ENCODE results near the gene ZNF205. TPM values are rescaled to one million over a fixed set of nuclear protein-coding genes. Genes with fewer than 3 reads are reported as not detected.
A peak's percentile ranks its signal among the peaks of the same experiment; 100 is the strongest.

The ZNF205 gene
- total and polyA plus RNA-seq, 10 of the 15 experiments (the other 5 are each of a cell fraction or from before 2014, with no cell fraction given): 0.26 to 1.5 (median 0.78) TPM; not detected in 2

- TF ChIP-seq, protein P1, sequence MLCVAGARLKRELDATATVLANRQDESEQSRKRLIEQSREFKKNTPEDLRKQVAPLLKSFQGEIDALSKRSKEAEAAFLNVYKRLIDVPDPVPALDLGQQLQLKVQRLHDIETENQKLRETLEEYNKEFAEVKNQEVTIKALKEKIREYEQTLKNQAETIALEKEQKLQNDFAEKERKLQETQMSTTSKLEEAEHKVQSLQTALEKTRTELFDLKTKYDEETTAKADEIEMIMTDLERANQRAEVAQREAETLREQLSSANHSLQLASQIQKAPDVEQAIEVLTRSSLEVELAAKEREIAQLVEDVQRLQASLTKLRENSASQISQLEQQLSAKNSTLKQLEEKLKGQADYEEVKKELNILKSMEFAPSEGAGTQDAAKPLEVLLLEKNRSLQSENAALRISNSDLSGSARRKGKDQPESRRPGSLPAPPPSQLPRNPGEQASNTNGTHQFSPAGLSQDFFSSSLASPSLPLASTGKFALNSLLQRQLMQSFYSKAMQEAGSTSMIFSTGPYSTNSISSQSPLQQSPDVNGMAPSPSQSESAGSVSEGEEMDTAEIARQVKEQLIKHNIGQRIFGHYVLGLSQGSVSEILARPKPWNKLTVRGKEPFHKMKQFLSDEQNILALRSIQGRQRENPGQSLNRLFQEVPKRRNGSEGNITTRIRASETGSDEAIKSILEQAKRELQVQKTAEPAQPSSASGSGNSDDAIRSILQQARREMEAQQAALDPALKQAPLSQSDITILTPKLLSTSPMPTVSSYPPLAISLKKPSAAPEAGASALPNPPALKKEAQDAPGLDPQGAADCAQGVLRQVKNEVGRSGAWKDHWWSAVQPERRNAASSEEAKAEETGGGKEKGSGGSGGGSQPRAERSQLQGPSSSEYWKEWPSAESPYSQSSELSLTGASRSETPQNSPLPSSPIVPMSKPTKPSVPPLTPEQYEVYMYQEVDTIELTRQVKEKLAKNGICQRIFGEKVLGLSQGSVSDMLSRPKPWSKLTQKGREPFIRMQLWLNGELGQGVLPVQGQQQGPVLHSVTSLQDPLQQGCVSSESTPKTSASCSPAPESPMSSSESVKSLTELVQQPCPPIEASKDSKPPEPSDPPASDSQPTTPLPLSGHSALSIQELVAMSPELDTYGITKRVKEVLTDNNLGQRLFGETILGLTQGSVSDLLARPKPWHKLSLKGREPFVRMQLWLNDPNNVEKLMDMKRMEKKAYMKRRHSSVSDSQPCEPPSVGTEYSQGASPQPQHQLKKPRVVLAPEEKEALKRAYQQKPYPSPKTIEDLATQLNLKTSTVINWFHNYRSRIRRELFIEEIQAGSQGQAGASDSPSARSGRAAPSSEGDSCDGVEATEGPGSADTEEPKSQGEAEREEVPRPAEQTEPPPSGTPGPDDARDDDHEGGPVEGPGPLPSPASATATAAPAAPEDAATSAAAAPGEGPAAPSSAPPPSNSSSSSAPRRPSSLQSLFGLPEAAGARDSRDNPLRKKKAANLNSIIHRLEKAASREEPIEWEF (IDR thresholded peaks at IDR 0.05; ENCODE audit: insufficient replicate concordance, low read depth, low read length): no peak
- TF ChIP-seq CHD1 (IDR thresholded peaks at IDR 0.05; ENCODE audit: low read depth, low read length) (no peak), CHD2 (IDR thresholded peaks at IDR 0.05; ENCODE audit: borderline replicate concordance, low read depth, low read length) (no peak)
Observed at GRCh38 chr16:3119286-3119685, 6.9 kb downstream of the ZNF205 start (continued).

DNA sequence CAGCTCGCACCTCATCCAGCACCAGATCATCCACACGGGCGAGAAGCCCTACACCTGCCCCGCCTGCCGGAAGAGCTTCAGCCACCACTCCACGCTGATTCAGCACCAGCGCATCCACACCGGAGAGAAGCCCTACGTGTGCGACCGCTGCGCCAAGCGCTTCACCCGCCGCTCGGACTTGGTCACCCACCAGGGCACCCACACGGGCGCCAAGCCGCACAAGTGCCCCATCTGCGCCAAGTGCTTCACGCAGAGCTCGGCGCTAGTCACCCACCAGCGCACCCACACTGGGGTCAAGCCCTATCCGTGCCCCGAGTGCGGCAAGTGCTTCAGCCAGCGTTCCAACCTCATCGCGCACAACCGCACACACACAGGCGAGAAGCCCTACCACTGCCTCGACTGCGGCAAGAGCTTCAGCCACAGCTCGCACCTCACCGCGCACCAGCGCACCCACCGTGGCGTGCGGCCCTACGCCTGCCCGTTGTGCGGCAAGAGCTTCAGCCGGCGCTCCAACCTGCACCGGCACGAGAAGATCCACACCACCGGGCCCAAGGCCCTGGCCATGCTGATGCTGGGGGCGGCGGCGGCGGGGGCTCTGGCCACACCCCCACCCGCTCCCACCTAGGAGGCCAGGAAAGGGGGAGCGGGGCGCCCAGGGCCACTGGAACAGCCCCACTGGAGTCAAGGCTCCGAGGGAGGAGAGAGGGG lies 7.5 kb downstream of the ZNF205 start:
- FAIRE-seq: no peak
- TF ChIP-seq, protein P2, sequence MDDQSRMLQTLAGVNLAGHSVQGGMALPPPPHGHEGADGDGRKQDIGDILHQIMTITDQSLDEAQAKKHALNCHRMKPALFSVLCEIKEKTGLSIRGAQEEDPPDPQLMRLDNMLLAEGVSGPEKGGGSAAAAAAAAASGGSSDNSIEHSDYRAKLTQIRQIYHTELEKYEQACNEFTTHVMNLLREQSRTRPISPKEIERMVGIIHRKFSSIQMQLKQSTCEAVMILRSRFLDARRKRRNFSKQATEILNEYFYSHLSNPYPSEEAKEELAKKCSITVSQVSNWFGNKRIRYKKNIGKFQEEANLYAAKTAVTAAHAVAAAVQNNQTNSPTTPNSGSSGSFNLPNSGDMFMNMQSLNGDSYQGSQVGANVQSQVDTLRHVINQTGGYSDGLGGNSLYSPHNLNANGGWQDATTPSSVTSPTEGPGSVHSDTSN (IDR thresholded peaks at IDR 0.05; ENCODE audit: insufficient replicate concordance, low read depth, low read length): peak; percentile 2
- TF ChIP-seq YY1 (IDR thresholded peaks at IDR 0.05; ENCODE audit: low read depth, low read length): no peak
- no peak for TF ChIP-seq JUNB (IDR thresholded peaks at IDR 0.05)
- TF ChIP-seq STAT1 (conservative IDR thresholded peaks at IDR 0.05): no peak
- TF ChIP-seq NRF1 (conservative IDR thresholded peaks at IDR 0.05; ENCODE audit: low read depth, low read length): no peak
- TF ChIP-seq CBFB (IDR thresholded peaks at IDR 0.05; ENCODE audit: low read depth): no peak
- TF ChIP-seq, protein P3, sequence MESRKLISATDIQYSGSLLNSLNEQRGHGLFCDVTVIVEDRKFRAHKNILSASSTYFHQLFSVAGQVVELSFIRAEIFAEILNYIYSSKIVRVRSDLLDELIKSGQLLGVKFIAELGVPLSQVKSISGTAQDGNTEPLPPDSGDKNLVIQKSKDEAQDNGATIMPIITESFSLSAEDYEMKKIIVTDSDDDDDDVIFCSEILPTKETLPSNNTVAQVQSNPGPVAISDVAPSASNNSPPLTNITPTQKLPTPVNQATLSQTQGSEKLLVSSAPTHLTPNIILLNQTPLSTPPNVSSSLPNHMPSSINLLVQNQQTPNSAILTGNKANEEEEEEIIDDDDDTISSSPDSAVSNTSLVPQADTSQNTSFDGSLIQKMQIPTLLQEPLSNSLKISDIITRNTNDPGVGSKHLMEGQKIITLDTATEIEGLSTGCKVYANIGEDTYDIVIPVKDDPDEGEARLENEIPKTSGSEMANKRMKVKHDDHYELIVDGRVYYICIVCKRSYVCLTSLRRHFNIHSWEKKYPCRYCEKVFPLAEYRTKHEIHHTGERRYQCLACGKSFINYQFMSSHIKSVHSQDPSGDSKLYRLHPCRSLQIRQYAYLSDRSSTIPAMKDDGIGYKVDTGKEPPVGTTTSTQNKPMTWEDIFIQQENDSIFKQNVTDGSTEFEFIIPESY (IDR thresholded peaks at IDR 0.05): no peak
- TF ChIP-seq RBBP5 (conservative IDR thresholded peaks at IDR 0.05): no peak
- no peak for TF ChIP-seq PML (IDR thresholded peaks at IDR 0.05; ENCODE audit: low read length)
- no peak for TF ChIP-seq SIX5 (IDR thresholded peaks at IDR 0.05; ENCODE audit: low read depth, low read length, severe bottlenecking)

More for the DNA sequence above, 7.5 kb downstream of the ZNF205 start:
- no TSS peak for BruUV-seq (replicated peaks)
- H3K9ac ChIP-seq (ENCODE audit: control insufficient read depth, insufficient read depth, low read length): no peak overlapping the region
- H3K36me3 ChIP-seq (ENCODE audit: control insufficient read depth in 2 of 2, insufficient read depth in 2 of 2, low read length in 1 of 2): no peaks in the 10 kb centered on the region
- no peaks in the 10 kb centered on the region for H4K20me1 ChIP-seq (ENCODE audit: control insufficient read depth, insufficient read depth)
- WGBS (ENCODE audit: insufficient coverage, insufficient replicate concordance, low lambda C conversion rate, missing lambda C conversion rate): 76% methylated on average over 51 of the region's 57 CpGs
- peaks cover 7% of the 10 kb centered on the region for H3K4me1 ChIP-seq (ENCODE audit: control insufficient read depth, insufficient read depth, low read length)
- RAD21 ChIA-PET (ENCODE audit: unreplicated experiment): no interaction called here
- in situ Hi-C loops (cut with MboI) (no loop called here), intact Hi-C loops (cut with micrococcal nuclease; ENCODE audit: unreplicated experiment) (no loop called here)
- no peaks in the 10 kb centered on the region for H3K9me3 ChIP-seq (replicated peaks; ENCODE audit: control insufficient read depth, insufficient read depth, low read length)
- H3K79me2 ChIP-seq (ENCODE audit: control insufficient read depth, insufficient read depth, low read length): no peaks in the 10 kb centered on the region
- POLR2A ChIA-PET: interaction anchor here (0.6 to 0.9 kb wide), 2 partner anchors 78 to 283 kb away, joined by 4 to 5 read pairs; no protein-coding TSS in a partner anchor
- CTCF ChIA-PET: interaction anchor here (1.7 to 5.6 kb wide), 2 partner anchors 9 kb away, joined by 10 to 41 read pairs; no protein-coding TSS in a partner anchor
- DNase-seq (ENCODE audit: low read depth, low spot score) (no peak), ATAC-seq (no peak)
- no peak overlapping the region for H2AFZ ChIP-seq (ENCODE audit: control insufficient read depth, low read depth, low read length)
- no peaks in the 10 kb centered on the region for H3K27me3 ChIP-seq (replicated peaks in 1 of 2; ENCODE audit: control insufficient read depth in 2 of 2, insufficient read depth in 2 of 2, low read length in 1 of 2)
- no peak overlapping the region for H3K4me3 ChIP-seq
- SMC1A ChIA-PET (ENCODE audit: uncharacterized antibody, unreplicated experiment): no interaction called here
- no peak overlapping the region for H3K27ac ChIP-seq (ENCODE audit: control insufficient read depth, insufficient read depth)
- H3K4me2 ChIP-seq (ENCODE audit: control insufficient read depth, insufficient read depth): no peak overlapping the region

All from GM12878 (cell line).